Suppressor macrophage treated with lipopolysaccharide for 4 hours (primary cell): Measurements from ENCODE around the gene FGF1.

Source experiments
- DNase-seq: peaks from one replicate; pipeline ENCODE4 v3.0.0-alpha.2; 2020

The FGF1 gene

GRCh38 chr5:142571371-142571770 is 114.5 kb downstream of the FGF1 start:
- DNase-seq: no peak

- no peak for DNase-seq
Observed at GRCh38 chr5:142569905-142570304, 116.0 kb downstream of the FGF1 start.

- no peak for DNase-seq
Observed at GRCh38 chr5:142568996-142569335, 116.9 kb downstream of the FGF1 start.

GRCh38 chr5:142568283-142568995 is 117.5 kb downstream of the FGF1 start:
- no peak for DNase-seq

GRCh38 chr5:142561486-142562097 is 124.3 kb downstream of the FGF1 start:
- DNase-seq: no peak

GRCh38 chr5:142561029-142561428 is 124.9 kb downstream of the FGF1 start:
- DNase-seq: no peak

GRCh38 chr5:142552107-142552506 is 133.8 kb downstream of the FGF1 start:
- no peak for DNase-seq

GRCh38 chr5:142551338-142552067 is 134.4 kb downstream of the FGF1 start:
- DNase-seq: no peak

- DNase-seq: no peak
Observed at GRCh38 chr5:142550471-142550870, 135.4 kb downstream of the FGF1 start.

- no peak for DNase-seq
Observed at GRCh38 chr5:142549834-142550233, 136.1 kb downstream of the FGF1 start.

GRCh38 chr5:142548739-142549275 is 137.1 kb downstream of the FGF1 start:
- peak; percentile 61 for DNase-seq

GRCh38 chr5:142547445-142548380 is 138.2 kb downstream of the FGF1 start:
- DNase-seq: no peak

GRCh38 chr5:142545650-142546322 is 140.1 kb downstream of the FGF1 start:
- DNase-seq: no peak

GRCh38 chr5:142544946-142545649 is 140.8 kb downstream of the FGF1 start:
- no peak for DNase-seq

GRCh38 chr5:142544071-142544753 is 141.7 kb downstream of the FGF1 start:
- DNase-seq: no peak

- no peak for DNase-seq
Observed at GRCh38 chr5:142542906-142543305, 143.0 kb downstream of the FGF1 start.
